Upper lobe of right lung (tissue), 1 donor: Measurements from ENCODE around the gene SKAP2. TPM values are rescaled to one million over a fixed set of nuclear protein-coding genes. Genes with fewer than 3 reads are reported as not detected.

Experiments
- ATAC-seq: fragments of 200-7000 bp; cut with Tn5 transposase; one replicate; pipeline ENCODE4 v1.9.1; 2020; ENCODE audit warnings: mild to moderate bottlenecking, moderate library complexity
- DNase-seq: peaks from one replicate; pipeline ENCODE4 v3.0.0-alpha.2; 2020
- H3K27ac ChIP-seq: fragments of 200-600 bp; one replicate; pipeline ENCODE4 v1.8.0; 2022
- H3K27me3 ChIP-seq: fragments of 200-600 bp; one replicate; pipeline ENCODE4 v1.8.0; 2022; ENCODE audit warnings: mild to moderate bottlenecking
- H3K36me3 ChIP-seq: fragments of 200-600 bp; one replicate; pipeline ENCODE4 v1.8.0; 2022
- H3K4me1 ChIP-seq: fragments of 200-600 bp; one replicate; pipeline ENCODE4 v1.8.0; 2022
- H3K4me3 ChIP-seq: fragments of 200-600 bp; one replicate; pipeline ENCODE4 v1.8.0; 2022; ENCODE audit warnings: mild to moderate bottlenecking
- H3K9me3 ChIP-seq: fragments of 200-600 bp; one replicate; pipeline ENCODE4 v1.8.0; 2022
- intact Hi-C: fragments of 100-400 bp; cut with DNase I; formaldehyde crosslinking; loops from one replicate; pipeline ENCODE4 v1.11.0; 2022
- total RNA-seq: library from RNA; stranded (reverse); fragmentation: NEBNext Ultra II Directional; extraction: Animal tissue kit (Norgen Biotek cat#: 25700); gene quantifications from one replicate; pipeline ENCODE4 v1.2.1, GENCODE V29; 2021
- TF ChIP-seq, protein P1 (sequence below): fragments of 200-600 bp; IDR thresholded peaks from one replicate; pipeline ENCODE4 v1.8.0; 2022; ENCODE audit warnings: antibody characterized with exemption
- donor health status: DM: no; HTN: yes; CAD: no; lungs with severe emphysema.

SKAP2 gene
- total RNA-seq, 1 donor from 2014 or later, result 59.1 TPM

DNA sequence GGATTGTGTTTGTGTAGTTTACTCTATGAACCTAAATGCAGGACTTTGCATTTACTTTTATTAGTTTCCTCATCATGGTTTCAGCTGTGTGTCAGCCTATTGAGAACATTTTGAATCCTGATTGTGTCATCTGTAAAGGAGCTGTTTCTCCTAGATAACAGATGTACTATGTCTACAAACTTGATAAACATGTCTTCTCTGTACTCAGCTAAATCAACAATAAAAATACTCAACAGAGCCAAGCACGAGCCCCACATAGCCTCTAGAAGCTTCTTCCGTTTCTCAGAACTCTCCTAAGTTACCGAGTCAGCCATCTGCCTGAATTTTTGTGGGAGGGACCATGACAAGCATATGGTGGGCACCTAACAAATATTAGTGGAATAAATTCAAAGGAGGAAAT lies 234.7 kb downstream of the SKAP2 start:
- TF ChIP-seq, protein P1, sequence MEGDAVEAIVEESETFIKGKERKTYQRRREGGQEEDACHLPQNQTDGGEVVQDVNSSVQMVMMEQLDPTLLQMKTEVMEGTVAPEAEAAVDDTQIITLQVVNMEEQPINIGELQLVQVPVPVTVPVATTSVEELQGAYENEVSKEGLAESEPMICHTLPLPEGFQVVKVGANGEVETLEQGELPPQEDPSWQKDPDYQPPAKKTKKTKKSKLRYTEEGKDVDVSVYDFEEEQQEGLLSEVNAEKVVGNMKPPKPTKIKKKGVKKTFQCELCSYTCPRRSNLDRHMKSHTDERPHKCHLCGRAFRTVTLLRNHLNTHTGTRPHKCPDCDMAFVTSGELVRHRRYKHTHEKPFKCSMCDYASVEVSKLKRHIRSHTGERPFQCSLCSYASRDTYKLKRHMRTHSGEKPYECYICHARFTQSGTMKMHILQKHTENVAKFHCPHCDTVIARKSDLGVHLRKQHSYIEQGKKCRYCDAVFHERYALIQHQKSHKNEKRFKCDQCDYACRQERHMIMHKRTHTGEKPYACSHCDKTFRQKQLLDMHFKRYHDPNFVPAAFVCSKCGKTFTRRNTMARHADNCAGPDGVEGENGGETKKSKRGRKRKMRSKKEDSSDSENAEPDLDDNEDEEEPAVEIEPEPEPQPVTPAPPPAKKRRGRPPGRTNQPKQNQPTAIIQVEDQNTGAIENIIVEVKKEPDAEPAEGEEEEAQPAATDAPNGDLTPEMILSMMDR, result no peak
- ATAC-seq (no peak), DNase-seq (no peak)
- Histone ChIP-seq H3K9me3 (no peaks in the 10 kb centered on the region), H3K4me3 (no peak overlapping the region), H3K4me1 (no peaks in the 10 kb centered on the region), H3K36me3 (no peaks in the 10 kb centered on the region), H3K27ac (no peak overlapping the region), H3K27me3 (no peaks in the 10 kb centered on the region)
- intact Hi-C loops, result no loop called here

DNA sequence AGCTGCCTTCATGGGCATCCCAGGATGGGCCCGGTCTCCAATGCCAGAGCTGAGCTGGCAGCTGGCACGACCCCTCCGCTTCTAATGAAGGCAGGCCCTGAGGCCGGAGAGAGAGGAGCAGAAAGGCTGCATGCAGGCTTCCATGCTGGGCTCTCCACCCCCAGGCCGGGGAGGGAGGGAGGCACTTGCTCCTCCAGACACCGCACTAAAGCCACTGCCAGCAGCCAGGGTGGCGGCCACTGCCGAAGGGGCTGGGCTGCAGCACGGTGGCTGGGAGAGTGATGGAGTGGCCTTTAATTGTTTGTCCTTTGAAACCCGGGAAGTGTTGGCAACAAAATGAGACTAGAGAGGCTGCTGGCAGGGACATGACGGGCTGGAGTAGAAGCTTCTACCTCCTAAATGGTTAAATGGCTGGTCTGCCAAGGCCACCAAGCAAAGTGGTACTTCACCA lies 236.5 kb downstream of the SKAP2 start:
- DNase-seq (no peak), ATAC-seq (peak; percentile 52)
- no peak overlapping the region for H3K4me3 ChIP-seq
- H3K9me3 ChIP-seq, result no peaks in the 10 kb centered on the region
- H3K4me1 ChIP-seq, result no peaks in the 10 kb centered on the region
- TF ChIP-seq, protein P1, result no peak
- no peaks in the 10 kb centered on the region for H3K27me3 ChIP-seq
- intact Hi-C loops, result no loop called here
- H3K27ac ChIP-seq, result no peak overlapping the region
- no peaks in the 10 kb centered on the region for H3K36me3 ChIP-seq

DNA sequence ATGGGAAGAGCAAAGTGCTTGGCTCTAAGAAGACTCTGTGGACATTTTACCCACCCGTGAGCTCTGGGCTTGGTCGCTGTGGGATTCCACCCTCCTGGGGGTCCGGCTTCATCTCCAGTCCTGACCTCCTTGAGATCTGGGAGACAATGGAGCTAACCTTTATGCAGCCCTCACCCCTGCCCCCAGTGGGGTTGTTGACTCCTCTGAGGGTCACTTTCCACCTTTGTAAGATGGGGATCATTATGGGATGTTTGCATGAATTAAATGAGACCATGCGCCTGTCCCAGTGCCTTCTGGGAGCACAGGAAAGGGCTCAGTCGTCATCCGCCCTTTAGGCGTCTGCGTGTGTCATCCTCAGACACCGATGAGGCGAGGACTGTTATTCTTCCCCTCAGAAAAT lies 237.2 kb downstream of the SKAP2 start:
- no peak overlapping the region for H3K4me3 ChIP-seq
- H3K27ac ChIP-seq, result no peak overlapping the region
- intact Hi-C loops, result no loop called here
- DNase-seq, result no peak
- no peaks in the 10 kb centered on the region for H3K36me3 ChIP-seq
- ATAC-seq, result no peak
- TF ChIP-seq, protein P1, result no peak
- H3K27me3 ChIP-seq, result no peaks in the 10 kb centered on the region
- H3K4me1 ChIP-seq, result no peaks in the 10 kb centered on the region
- H3K9me3 ChIP-seq, result no peaks in the 10 kb centered on the region

DNA sequence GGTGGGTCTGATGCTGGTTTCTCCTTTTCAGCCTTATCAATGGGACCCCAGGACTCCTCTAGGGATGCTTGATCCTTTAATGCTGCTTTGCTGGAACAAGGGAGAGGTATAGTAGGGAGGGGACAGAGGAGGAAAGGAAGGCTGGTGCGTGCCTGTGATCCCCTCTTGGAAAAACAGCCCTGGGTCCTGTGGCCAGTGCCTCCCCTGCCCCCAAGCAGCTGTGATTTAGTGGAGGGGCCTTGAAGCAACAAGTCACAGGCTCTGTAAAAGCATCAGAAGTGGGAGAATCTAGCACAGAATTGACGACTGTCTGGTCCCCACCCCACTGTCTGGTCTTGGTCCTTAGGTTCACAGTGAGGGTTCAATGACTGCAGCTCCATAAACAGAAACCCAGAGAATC lies 237.7 kb downstream of the SKAP2 start:
- H3K4me3 ChIP-seq, result no peak overlapping the region
- H3K9me3 ChIP-seq, result no peaks in the 10 kb centered on the region
- H3K4me1 ChIP-seq, result no peaks in the 10 kb centered on the region
- ATAC-seq, result no peak
- no peaks in the 10 kb centered on the region for H3K36me3 ChIP-seq
- H3K27ac ChIP-seq, result no peak overlapping the region
- intact Hi-C loops, result no loop called here
- no peak for DNase-seq
- TF ChIP-seq, protein P1, result no peak
- H3K27me3 ChIP-seq, result no peaks in the 10 kb centered on the region

DNA sequence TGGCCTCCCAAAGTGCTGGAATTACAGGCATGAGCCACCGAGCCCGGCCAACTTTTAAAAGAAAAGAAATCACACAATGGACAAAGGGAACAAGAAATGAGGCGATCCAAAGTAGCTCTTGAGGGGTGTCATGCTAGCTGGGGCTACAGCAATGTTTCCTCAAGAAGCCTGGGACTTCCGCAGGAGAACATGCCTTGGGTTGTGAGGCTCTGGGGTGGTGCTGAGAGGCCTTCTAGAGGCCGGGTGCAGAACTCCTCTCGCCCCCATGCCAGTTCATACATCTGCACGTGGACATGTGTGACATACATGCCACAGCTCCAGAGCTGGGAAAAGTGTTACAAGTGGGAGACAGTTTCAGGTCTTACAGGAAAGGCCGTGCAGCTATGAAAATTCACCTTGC lies 238.2 kb downstream of the SKAP2 start:
- DNase-seq, result no peak
- H3K4me1 ChIP-seq, result no peaks in the 10 kb centered on the region
- no peak overlapping the region for H3K27ac ChIP-seq
- TF ChIP-seq, protein P1, result no peak
- no peak overlapping the region for H3K4me3 ChIP-seq
- intact Hi-C loops, result no loop called here
- H3K27me3 ChIP-seq, result no peaks in the 10 kb centered on the region
- ATAC-seq, result no peak
- H3K36me3 ChIP-seq, result no peaks in the 10 kb centered on the region
- no peaks in the 10 kb centered on the region for H3K9me3 ChIP-seq

DNA sequence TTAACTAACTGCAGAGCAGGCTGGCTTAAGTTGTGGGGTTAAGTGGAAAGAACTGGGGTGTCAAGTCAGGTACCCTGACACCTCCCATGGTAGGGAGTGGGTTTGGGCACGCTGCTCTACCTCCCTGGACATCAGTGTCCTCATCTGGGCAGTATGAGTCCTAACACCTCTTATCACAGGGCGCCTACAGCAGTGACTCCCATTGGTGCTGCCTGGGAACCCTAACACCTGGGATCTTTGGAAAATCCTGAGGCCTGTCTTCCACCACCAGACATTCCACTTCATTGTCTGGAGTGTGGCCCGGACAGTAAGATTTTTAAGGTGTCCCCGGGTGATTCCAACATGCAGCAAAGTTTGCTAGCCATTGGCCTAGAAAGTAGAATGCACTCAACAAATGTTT lies 239.1 kb downstream of the SKAP2 start:
- no peaks in the 10 kb centered on the region for H3K36me3 ChIP-seq
- TF ChIP-seq, protein P1, result no peak

More for the DNA sequence above, 239.1 kb downstream of the SKAP2 start:
- Histone ChIP-seq H3K4me1 (no peaks in the 10 kb centered on the region), H3K27ac (no peak overlapping the region), H3K9me3 (no peaks in the 10 kb centered on the region), H3K27me3 (no peaks in the 10 kb centered on the region), H3K4me3 (no peak overlapping the region)
- intact Hi-C loops, result no loop called here
- no peak for DNase-seq
- ATAC-seq, result no peak
